B cell (primary cell): ENCODE measurements around the gene PUS10.

Experiments used
- EZH2 ChIP-seq: IDR thresholded peaks from 2 replicates; pipeline ENCODE4 v1.6.1; 2012; ENCODE audit warnings: borderline replicate concordance, low read depth, mild to moderate bottlenecking, moderate library complexity, low read length; ENCODE audit not compliant: insufficient read depth, poor library complexity, severe bottlenecking
- TF ChIP-seq, protein P1 (sequence below): fragments of 200-600 bp; IDR thresholded peaks from one replicate; pipeline ENCODE4 v1.8.0; 2022; ENCODE audit warnings: antibody characterized with exemption, mild to moderate bottlenecking

DNA sequence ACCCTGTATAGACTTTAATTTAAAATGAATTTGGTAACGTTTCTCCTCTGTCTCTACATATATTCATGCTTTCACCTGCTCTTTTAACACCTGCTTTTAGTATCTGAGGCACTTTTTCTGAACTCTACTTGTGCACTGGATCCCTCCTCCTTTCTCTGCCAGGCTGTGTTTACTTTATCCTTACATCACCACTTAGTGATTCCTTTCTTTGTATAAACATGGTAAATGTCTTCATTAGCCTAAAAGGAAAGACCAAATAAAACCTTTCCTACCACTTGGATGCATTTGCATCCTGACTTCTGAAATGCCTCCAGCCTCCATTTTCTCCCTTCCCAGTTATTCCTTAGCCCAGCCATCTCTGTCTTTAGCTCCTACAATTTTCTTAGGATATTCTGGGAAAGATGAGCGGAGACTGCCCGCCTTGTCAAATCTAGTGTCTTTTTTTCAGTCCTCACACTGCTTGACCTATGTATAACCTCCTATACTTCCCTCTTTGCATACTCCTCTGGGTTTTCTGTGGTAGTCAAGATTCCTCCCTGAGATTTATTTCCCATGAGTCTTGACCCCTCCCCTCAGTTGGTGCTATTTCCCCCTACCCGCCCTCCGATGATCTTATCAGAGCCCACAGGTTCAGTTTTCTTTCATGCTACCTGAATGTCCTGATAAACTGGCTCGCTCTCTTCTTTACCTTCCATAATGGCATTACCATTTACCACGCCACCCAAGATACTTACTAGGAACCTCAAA, 91.9 kb downstream of the PUS10 start:
- TF ChIP-seq, protein P1, sequence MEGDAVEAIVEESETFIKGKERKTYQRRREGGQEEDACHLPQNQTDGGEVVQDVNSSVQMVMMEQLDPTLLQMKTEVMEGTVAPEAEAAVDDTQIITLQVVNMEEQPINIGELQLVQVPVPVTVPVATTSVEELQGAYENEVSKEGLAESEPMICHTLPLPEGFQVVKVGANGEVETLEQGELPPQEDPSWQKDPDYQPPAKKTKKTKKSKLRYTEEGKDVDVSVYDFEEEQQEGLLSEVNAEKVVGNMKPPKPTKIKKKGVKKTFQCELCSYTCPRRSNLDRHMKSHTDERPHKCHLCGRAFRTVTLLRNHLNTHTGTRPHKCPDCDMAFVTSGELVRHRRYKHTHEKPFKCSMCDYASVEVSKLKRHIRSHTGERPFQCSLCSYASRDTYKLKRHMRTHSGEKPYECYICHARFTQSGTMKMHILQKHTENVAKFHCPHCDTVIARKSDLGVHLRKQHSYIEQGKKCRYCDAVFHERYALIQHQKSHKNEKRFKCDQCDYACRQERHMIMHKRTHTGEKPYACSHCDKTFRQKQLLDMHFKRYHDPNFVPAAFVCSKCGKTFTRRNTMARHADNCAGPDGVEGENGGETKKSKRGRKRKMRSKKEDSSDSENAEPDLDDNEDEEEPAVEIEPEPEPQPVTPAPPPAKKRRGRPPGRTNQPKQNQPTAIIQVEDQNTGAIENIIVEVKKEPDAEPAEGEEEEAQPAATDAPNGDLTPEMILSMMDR: no peak
- no peak for TF ChIP-seq EZH2
